Thyroid gland (tissue), 4 donors: ENCODE measurements around the gene EXOC7.

ENCODE experiments used
- CTCF ChIP-seq, 6 experiments: fragments of 200-600 bp in 3 of 6; fragments of 450-650 bp in 3 of 6; sonication (generic) in 3 of 6; IDR thresholded peaks; one replicate each; pipeline ENCODE4 v1.5.1; 2016 to 2019; ENCODE audit warnings: antibody characterized with exemption in 6 of 6, mild to moderate bottlenecking in 2 of 6, inconsistent platforms in 1 of 6, moderate library complexity in 1 of 6
- POLR2A ChIP-seq, 2 donors: fragments of 450-650 bp; IDR thresholded peaks; one replicate each; pipeline ENCODE4 v1.6.1; 2017; ENCODE audit warnings: antibody characterized with exemption in 2 of 2, mild to moderate bottlenecking in 2 of 2, moderate library complexity in 1 of 2

DNA sequence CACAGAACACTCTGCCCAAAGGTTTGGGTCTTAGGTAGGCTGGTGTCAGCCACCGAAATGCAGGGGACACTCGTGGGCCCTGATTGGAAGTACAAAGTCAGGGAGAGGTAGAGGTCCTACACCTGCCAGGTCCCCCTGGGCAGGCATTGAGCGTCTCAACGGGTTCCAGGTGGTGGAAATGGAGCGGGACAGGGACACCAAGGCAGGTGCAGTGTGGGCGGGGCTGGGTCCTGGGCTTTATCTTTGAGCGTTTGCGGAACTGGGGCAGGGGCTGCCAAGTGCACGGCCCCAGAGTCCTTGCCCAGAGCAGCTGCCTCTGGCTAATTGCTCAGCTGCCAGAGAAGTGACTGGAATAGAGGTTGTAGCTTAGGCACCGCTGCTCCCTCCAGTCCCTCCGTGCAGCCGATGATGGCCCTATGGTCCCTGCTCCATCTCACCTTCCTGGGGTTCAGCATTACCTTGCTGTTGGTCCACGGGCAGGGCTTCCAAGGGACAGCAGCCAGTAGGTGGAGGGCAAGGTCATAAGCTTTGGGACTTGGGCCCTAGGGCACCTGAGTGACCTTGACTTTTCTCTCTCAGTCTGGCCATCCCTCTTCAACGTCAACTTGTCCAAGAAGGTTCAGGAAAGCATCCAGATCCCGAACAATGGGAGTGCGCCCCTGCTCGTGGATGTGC is 24.6 kb downstream of the EXOC7 start, which contains the start of gene ZACN:
- TF ChIP-seq CTCF (IDR thresholded peaks at IDR 0.05) (no peak), POLR2A (IDR thresholded peaks at IDR 0.05) (no peak)
